Activated CD4-positive, alpha-beta T cell treated with anti-CD3 and anti-CD28 coated beads for 1 hour (primary cell): Measurements from ENCODE around the gene RXYLT1.

ENCODE experiments used
- DNase-seq: peaks from one replicate; pipeline ENCODE4 v3.0.0-alpha.2; 2020

The RXYLT1 gene

GRCh38 chr12:63844391-63845341 is 65.0 kb downstream of the RXYLT1 start, which contains the start of gene SRGAP1:
SRGAP1 (plus strand) TSS chr12:63844700; CDS start chr12:63844817, 117 bp downstream.
- no peak for DNase-seq

GRCh38 chr12:63845726-63846125 is 66.0 kb downstream of the RXYLT1 start:
- DNase-seq: no peak

- no peak for DNase-seq
Observed at GRCh38 chr12:63846238-63846967, 66.7 kb downstream of the RXYLT1 start.

GRCh38 chr12:63848450-63848849 is 68.7 kb downstream of the RXYLT1 start:
- no peak for DNase-seq

- DNase-seq: no peak
Observed at GRCh38 chr12:63849106-63849620, 69.5 kb downstream of the RXYLT1 start.

- DNase-seq: no peak
Observed at GRCh38 chr12:63849641-63850040, 69.9 kb downstream of the RXYLT1 start.

GRCh38 chr12:63853978-63854377 is 74.3 kb downstream of the RXYLT1 start:
- no peak for DNase-seq

- no peak for DNase-seq
Observed at GRCh38 chr12:63855299-63855698, 75.6 kb downstream of the RXYLT1 start.

GRCh38 chr12:63857771-63858670 is 78.3 kb downstream of the RXYLT1 start:
- no peak for DNase-seq
